WTC11 (cell line): ENCODE results near the gene SSU72. TPM values are rescaled to one million over a fixed set of nuclear protein-coding genes. Genes with fewer than 3 reads are reported as not detected.

Source experiments
- ATAC-seq: fragments of 200-7000 bp; cut with Tn5 transposase; 2 replicates; pipeline ENCODE4 v1.10.0; 2021; ENCODE audit warnings: mild to moderate bottlenecking, moderate library complexity
- CTCF ChIA-PET: fragments of 300-600 bp; sonication (Branson Sonifier 250); formaldehyde crosslinking; loops from one replicate; lab custom pipeline; 2021; ENCODE audit warnings: antibody characterized with exemption; lab: Charles Lee
- POLR2A ChIA-PET: fragments of 350-600 bp; sonication (Branson Sonifier 250); formaldehyde crosslinking; loops from one replicate; lab custom pipeline; 2021; ENCODE audit warnings: antibody characterized with exemption; lab: Charles Lee
- DNase-seq: peaks from one replicate; pipeline ENCODE4 v3.0.0; 2021; ENCODE audit warnings: low spot score
- H3K27ac Mint-ChIP-seq: 2 replicates; pipeline ENCODE4 v1.8.0; 2021; ENCODE audit warnings: mixed read lengths
- H3K27me3 Mint-ChIP-seq: 2 replicates; pipeline ENCODE4 v1.8.0; 2021; ENCODE audit warnings: low read depth, mild to moderate bottlenecking, moderate library complexity, mixed read lengths
- H3K36me3 Mint-ChIP-seq: 2 replicates; pipeline ENCODE4 v1.8.0; 2021; ENCODE audit warnings: mixed read lengths
- H3K4me1 Mint-ChIP-seq: 2 replicates; pipeline ENCODE4 v1.8.0; 2022; ENCODE audit warnings: mixed read lengths
- H3K4me3 Mint-ChIP-seq: 2 replicates; pipeline ENCODE4 v1.8.0; 2021; ENCODE audit warnings: mild to moderate bottlenecking, moderate library complexity, mixed read lengths
- H3K9me3 Mint-ChIP-seq: 2 replicates; pipeline ENCODE4 v1.8.0; 2021; ENCODE audit warnings: mixed read lengths
- ELF4 ChIP-seq: sonication (generic); formaldehyde crosslinking; IDR thresholded peaks from 2 replicates; pipeline ENCODE4 v1.8.1; 2022; ENCODE audit warnings: low read depth, mild to moderate bottlenecking, moderate library complexity, missing genetic modification reagents
- FOXJ3 ChIP-seq: sonication (generic); formaldehyde crosslinking; IDR thresholded peaks from 2 replicates; pipeline ENCODE4 v1.9.0; 2021; ENCODE audit warnings: missing genetic modification reagents, mild to moderate bottlenecking, borderline replicate concordance
- NFATC4 ChIP-seq: fragments of 250-450 bp; sonication (Bioruptor Pico); IDR thresholded peaks from 2 replicates; pipeline ENCODE4 v1.9.0; 2021; ENCODE audit warnings: mild to moderate bottlenecking
- NFE2L1 ChIP-seq: sonication (generic); formaldehyde crosslinking; IDR thresholded peaks from 2 replicates; pipeline ENCODE4 v1.8.1; 2023; ENCODE audit warnings: missing genetic modification reagents
- OVOL2 ChIP-seq: fragments of 250-450 bp; sonication (Bioruptor Pico); IDR thresholded peaks from 2 replicates; pipeline ENCODE4 v1.9.0; 2021; ENCODE audit warnings: mild to moderate bottlenecking, borderline replicate concordance
- SOX15 ChIP-seq: fragments of 250-450 bp; sonication (Bioruptor Pico); IDR thresholded peaks from 2 replicates; pipeline ENCODE4 v1.9.0; 2021; ENCODE audit warnings: mild to moderate bottlenecking
- TEAD1 ChIP-seq: sonication (generic); formaldehyde crosslinking; IDR thresholded peaks from 2 replicates; pipeline ENCODE4 v1.8.0; 2022; ENCODE audit warnings: mild to moderate bottlenecking, missing genetic modification reagents
- ZNF121 ChIP-seq: sonication (generic); formaldehyde crosslinking; IDR thresholded peaks from 2 replicates; pipeline ENCODE4 v1.8.0; 2023; ENCODE audit warnings: missing genetic modification reagents
- ZNF138 ChIP-seq: sonication (generic); formaldehyde crosslinking; conservative IDR thresholded peaks from 2 replicates; pipeline ENCODE4 v1.8.1; 2022; ENCODE audit warnings: mild to moderate bottlenecking, moderate library complexity, missing genetic modification reagents
- ZNF219 ChIP-seq: sonication (generic); formaldehyde crosslinking; IDR thresholded peaks from 2 replicates; pipeline ENCODE4 v1.8.0; 2023; ENCODE audit warnings: missing genetic modification reagents, mild to moderate bottlenecking, borderline replicate concordance
- ZNF263 ChIP-seq: sonication (generic); formaldehyde crosslinking; IDR thresholded peaks from 2 replicates; pipeline ENCODE4 v1.8.1; 2022; ENCODE audit warnings: low read depth, mild to moderate bottlenecking, moderate library complexity, missing genetic modification reagents
- ZNF396 ChIP-seq: fragments of 250-450 bp; sonication (Bioruptor Pico); IDR thresholded peaks from 2 replicates; pipeline ENCODE4 v1.8.0; 2021; ENCODE audit warnings: mild to moderate bottlenecking, moderate library complexity, borderline replicate concordance
- total RNA-seq: library from RNA; stranded (reverse); gene quantifications from 3 replicates; pipeline ENCODE4 v1.2.3, GENCODE V29; 2021
- TF ChIP-seq, protein P1 (sequence below): fragments of 250-450 bp; sonication (Bioruptor Pico); IDR thresholded peaks from 2 replicates; pipeline ENCODE4 v1.9.0; 2021; ENCODE audit warnings: mild to moderate bottlenecking
- TF ChIP-seq, protein P2 (sequence below): sonication (generic); formaldehyde crosslinking; IDR thresholded peaks from 2 replicates; pipeline ENCODE4 v1.8.0; 2023; ENCODE audit warnings: missing genetic modification reagents
- TF ChIP-seq, protein P3 (sequence below): sonication (generic); formaldehyde crosslinking; IDR thresholded peaks from 2 replicates; pipeline ENCODE4 v1.8.0; 2022; ENCODE audit warnings: mild to moderate bottlenecking, missing genetic modification reagents
- TF ChIP-seq, protein P4 (sequence below): sonication (generic); formaldehyde crosslinking; IDR thresholded peaks from 2 replicates; pipeline ENCODE4 v1.8.1; 2023; ENCODE audit warnings: mild to moderate bottlenecking, missing genetic modification reagents
- TF ChIP-seq, protein P5 (sequence below): sonication (generic); formaldehyde crosslinking; IDR thresholded peaks from 2 replicates; pipeline ENCODE4 v1.8.0; 2022; ENCODE audit warnings: mild to moderate bottlenecking, missing genetic modification reagents
- TF ChIP-seq, protein P6 (sequence below): fragments of 250-450 bp; sonication (Bioruptor Pico); IDR thresholded peaks from 2 replicates; pipeline ENCODE4 v2.1.2; 2022; ENCODE audit warnings: mild to moderate bottlenecking, moderate library complexity
- TF ChIP-seq, protein P7 (sequence below): sonication (generic); formaldehyde crosslinking; IDR thresholded peaks from 2 replicates; pipeline ENCODE4 v1.8.1; 2023; ENCODE audit warnings: mild to moderate bottlenecking, moderate library complexity, missing genetic modification reagents
- TF ChIP-seq, protein P8 (sequence below): sonication (generic); formaldehyde crosslinking; IDR thresholded peaks from 2 replicates; pipeline ENCODE4 v1.8.1; 2022; ENCODE audit warnings: mild to moderate bottlenecking, moderate library complexity, missing genetic modification reagents
- TF ChIP-seq, protein P9 (sequence below): fragments of 200-600 bp; IDR thresholded peaks from 2 replicates; pipeline ENCODE4 v1.8.0; 2022; ENCODE audit warnings: antibody characterized with exemption
- TF ChIP-seq, protein P10 (sequence below): fragments of 250-450 bp; sonication (Bioruptor Pico); IDR thresholded peaks from 2 replicates; pipeline ENCODE4 v1.9.0; 2021; ENCODE audit warnings: moderate library complexity, mild to moderate bottlenecking, inconsistent platforms, borderline replicate concordance

SSU72 gene
- total RNA-seq, 1 experiment from 2014 or later = 158 TPM

DNA sequence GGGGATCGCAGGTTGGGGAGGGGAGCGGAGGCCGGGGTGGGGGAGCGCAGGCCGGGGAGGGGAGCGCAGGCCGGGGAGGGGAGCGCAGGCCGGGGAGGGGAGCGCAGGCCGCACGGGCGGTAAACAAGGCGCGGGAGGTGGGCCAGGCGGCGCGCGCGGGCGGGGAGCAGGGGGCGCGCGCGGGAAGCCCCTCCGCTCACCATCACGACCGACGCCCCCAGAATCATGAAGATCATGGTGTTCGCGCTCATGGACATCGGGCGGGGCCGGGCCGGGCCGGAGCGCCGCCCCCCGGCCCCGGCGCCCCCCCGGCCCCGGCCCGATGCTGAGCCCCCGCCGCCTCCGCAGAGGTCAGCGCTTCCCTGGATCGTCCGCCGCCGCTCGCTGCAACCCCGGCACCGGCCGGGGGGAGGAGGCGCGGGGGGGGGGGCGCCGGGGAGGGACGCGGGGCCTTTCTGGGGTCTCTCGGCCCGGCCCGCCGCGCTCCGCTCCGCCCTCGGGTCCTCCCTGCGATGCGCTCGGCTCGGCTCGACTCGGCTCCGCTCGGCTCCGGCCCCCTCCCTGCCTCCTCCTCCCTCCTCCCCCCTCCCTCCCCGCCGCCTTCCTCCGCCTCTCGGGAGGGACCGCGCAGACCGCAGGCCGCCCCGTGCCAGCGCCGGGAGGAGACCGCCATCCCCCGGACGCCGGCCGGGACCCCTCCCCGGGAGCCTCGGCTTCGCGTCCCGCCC lies 34.4 kb downstream of the SSU72 start, which contains the start of gene TMEM240 (continued):
- TF ChIP-seq NFE2L1 (no peak), ELF4 (CRISPR knock-in tag) (no peak), OVOL2 (no peak), ZNF219 (CRISPR knock-in tag) (no peak)
- TF ChIP-seq, protein P1, sequence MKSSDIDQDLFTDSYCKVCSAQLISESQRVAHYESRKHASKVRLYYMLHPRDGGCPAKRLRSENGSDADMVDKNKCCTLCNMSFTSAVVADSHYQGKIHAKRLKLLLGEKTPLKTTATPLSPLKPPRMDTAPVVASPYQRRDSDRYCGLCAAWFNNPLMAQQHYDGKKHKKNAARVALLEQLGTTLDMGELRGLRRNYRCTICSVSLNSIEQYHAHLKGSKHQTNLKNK (CRISPR knock-in tag) = no peak
- TF ChIP-seq, protein P2, sequence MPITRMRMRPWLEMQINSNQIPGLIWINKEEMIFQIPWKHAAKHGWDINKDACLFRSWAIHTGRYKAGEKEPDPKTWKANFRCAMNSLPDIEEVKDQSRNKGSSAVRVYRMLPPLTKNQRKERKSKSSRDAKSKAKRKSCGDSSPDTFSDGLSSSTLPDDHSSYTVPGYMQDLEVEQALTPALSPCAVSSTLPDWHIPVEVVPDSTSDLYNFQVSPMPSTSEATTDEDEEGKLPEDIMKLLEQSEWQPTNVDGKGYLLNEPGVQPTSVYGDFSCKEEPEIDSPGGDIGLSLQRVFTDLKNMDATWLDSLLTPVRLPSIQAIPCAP (CRISPR knock-in tag) = no peak

DNA sequence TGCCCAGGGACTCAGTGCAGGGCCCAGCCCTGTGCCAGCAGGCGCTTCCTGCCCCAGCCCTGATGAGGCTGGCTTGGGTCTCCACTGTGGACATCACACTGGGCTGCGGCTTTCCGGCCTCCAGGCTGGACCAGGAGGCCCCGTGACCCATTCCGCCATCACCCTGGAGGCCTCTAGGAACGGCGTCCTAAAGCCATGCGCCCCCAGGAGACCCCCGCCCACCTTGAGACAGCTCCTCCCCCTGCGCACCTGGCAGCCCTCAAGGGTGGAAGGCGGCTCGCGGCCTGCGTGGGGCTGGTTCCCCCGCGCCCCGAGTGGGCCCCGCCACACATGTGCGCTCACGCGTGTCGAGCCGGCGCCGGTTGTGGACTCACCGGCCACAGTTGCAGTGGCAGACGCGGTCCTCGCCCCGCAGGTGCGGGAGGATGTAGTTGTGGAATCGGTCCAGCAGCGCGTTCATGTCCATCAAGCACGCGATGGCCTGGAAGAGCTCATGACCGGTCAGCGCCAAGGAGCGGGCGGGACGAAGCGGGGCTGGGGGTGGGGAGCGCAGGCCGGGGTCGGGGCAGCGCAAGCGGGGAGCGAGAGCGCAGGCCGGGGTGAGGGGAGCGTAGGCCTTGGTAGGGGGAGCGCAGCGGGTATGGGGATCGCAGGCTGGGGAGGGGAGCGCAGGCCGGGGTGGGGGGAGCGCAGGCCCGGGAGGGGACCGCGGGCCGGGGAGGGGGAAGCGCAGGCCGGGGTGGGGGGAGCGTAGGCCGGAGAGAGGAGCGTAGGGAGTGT lies 35.2 kb downstream of the SSU72 start:
- peak overlapping the region; percentile 71 for H3K4me3 Mint-ChIP-seq
- ChIA-PET CTCF (interaction anchor here (0.6 to 1.6 kb wide), 7 partner anchors 12 to 250 kb away, joined by 3 to 11 read pairs (median 3); no protein-coding TSS in a partner anchor), POLR2A (interaction anchor here (0.6 kb wide), 2 partner anchors 77 to 230 kb away, joined by 3 to 4 read pairs; no protein-coding TSS in a partner anchor)
- H3K9me3 Mint-ChIP-seq = no peaks in the 10 kb centered on the region
- DNase-seq (peak; percentile 64), ATAC-seq (peak; percentile 10)
- H3K27me3 Mint-ChIP-seq = no peaks in the 10 kb centered on the region
- H3K36me3 Mint-ChIP-seq = peaks cover 10% of the 10 kb centered on the region; the same call in 1 of the 2 replicates
- peaks cover 3% of the 10 kb centered on the region; the same call in 1 of the 2 replicates for H3K4me1 Mint-ChIP-seq
- no peak overlapping the region for H3K27ac Mint-ChIP-seq
- TF ChIP-seq, protein P3, sequence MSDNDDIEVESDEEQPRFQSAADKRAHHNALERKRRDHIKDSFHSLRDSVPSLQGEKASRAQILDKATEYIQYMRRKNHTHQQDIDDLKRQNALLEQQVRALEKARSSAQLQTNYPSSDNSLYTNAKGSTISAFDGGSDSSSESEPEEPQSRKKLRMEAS = peak; percentile 20; the same call in 1 of the 2 replicates
- TF ChIP-seq NFATC4 (CRISPR knock-in tag) = no peak
- no peak for TF ChIP-seq FOXJ3 (CRISPR knock-in tag)
- no peak for TF ChIP-seq ZNF396
- TF ChIP-seq, protein P4, sequence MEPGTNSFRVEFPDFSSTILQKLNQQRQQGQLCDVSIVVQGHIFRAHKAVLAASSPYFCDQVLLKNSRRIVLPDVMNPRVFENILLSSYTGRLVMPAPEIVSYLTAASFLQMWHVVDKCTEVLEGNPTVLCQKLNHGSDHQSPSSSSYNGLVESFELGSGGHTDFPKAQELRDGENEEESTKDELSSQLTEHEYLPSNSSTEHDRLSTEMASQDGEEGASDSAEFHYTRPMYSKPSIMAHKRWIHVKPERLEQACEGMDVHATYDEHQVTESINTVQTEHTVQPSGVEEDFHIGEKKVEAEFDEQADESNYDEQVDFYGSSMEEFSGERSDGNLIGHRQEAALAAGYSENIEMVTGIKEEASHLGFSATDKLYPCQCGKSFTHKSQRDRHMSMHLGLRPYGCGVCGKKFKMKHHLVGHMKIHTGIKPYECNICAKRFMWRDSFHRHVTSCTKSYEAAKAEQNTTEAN (CRISPR knock-in tag) = no peak
- TF ChIP-seq, protein P5, sequence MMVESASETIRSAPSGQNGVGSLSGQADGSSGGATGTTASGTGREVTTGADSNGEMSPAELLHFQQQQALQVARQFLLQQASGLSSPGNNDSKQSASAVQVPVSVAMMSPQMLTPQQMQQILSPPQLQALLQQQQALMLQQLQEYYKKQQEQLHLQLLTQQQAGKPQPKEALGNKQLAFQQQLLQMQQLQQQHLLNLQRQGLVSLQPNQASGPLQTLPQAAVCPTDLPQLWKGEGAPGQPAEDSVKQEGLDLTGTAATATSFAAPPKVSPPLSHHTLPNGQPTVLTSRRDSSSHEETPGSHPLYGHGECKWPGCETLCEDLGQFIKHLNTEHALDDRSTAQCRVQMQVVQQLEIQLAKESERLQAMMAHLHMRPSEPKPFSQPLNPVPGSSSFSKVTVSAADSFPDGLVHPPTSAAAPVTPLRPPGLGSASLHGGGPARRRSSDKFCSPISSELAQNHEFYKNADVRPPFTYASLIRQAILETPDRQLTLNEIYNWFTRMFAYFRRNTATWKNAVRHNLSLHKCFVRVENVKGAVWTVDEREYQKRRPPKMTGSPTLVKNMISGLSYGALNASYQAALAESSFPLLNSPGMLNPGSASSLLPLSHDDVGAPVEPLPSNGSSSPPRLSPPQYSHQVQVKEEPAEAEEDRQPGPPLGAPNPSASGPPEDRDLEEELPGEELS (CRISPR knock-in tag) = no peak
- TF ChIP-seq ZNF121 (CRISPR knock-in tag) = no peak
- TF ChIP-seq, protein P6, sequence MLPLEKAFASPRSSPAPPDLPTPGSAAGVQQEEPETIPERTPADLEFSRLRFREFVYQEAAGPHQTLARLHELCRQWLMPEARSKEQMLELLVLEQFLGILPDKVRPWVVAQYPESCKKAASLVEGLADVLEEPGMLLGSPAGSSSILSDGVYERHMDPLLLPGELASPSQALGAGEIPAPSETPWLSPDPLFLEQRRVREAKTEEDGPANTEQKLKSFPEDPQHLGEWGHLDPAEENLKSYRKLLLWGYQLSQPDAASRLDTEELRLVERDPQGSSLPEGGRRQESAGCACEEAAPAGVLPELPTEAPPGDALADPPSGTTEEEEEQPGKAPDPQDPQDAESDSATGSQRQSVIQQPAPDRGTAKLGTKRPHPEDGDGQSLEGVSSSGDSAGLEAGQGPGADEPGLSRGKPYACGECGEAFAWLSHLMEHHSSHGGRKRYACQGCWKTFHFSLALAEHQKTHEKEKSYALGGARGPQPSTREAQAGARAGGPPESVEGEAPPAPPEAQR (CRISPR knock-in tag) = no peak
- TF ChIP-seq, protein P7, sequence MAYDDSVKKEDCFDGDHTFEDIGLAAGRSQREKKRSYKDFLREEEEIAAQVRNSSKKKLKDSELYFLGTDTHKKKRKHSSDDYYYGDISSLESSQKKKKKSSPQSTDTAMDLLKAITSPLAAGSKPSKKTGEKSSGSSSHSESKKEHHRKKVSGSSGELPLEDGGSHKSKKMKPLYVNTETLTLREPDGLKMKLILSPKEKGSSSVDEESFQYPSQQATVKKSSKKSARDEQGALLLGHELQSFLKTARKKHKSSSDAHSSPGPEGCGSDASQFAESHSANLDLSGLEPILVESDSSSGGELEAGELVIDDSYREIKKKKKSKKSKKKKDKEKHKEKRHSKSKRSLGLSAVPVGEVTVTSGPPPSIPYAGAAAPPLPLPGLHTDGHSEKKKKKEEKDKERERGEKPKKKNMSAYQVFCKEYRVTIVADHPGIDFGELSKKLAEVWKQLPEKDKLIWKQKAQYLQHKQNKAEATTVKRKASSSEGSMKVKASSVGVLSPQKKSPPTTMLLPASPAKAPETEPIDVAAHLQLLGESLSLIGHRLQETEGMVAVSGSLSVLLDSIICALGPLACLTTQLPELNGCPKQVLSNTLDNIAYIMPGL (CRISPR knock-in tag) = no peak
- TF ChIP-seq, protein P8, sequence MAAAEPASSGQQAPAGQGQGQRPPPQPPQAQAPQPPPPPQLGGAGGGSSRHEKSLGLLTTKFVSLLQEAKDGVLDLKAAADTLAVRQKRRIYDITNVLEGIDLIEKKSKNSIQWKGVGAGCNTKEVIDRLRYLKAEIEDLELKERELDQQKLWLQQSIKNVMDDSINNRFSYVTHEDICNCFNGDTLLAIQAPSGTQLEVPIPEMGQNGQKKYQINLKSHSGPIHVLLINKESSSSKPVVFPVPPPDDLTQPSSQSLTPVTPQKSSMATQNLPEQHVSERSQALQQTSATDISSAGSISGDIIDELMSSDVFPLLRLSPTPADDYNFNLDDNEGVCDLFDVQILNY (CRISPR knock-in tag) = no peak
- no peak for TF ChIP-seq ZNF263 (CRISPR knock-in tag)
- no peak for TF ChIP-seq TEAD1 (CRISPR knock-in tag)
- 0 out of 2 replicates have a peak, but pooled peaks have one; percentile 31 for TF ChIP-seq ZNF138 (CRISPR knock-in tag)
- TF ChIP-seq SOX15 (CRISPR knock-in tag) = no peak
- TF ChIP-seq, protein P9, sequence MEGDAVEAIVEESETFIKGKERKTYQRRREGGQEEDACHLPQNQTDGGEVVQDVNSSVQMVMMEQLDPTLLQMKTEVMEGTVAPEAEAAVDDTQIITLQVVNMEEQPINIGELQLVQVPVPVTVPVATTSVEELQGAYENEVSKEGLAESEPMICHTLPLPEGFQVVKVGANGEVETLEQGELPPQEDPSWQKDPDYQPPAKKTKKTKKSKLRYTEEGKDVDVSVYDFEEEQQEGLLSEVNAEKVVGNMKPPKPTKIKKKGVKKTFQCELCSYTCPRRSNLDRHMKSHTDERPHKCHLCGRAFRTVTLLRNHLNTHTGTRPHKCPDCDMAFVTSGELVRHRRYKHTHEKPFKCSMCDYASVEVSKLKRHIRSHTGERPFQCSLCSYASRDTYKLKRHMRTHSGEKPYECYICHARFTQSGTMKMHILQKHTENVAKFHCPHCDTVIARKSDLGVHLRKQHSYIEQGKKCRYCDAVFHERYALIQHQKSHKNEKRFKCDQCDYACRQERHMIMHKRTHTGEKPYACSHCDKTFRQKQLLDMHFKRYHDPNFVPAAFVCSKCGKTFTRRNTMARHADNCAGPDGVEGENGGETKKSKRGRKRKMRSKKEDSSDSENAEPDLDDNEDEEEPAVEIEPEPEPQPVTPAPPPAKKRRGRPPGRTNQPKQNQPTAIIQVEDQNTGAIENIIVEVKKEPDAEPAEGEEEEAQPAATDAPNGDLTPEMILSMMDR = no peak
- TF ChIP-seq, protein P10, sequence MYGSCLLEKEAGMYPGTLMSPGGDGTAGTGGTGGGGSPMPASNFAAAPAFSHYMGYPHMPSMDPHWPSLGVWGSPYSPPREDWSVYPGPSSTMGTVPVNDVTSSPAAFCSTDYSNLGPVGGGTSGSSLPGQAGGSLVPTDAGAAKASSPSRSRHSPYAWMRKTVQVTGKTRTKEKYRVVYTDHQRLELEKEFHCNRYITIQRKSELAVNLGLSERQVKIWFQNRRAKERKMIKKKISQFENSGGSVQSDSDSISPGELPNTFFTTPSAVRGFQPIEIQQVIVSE = no peak
